GM19240 (cell line): Measurements from ENCODE around the gene GPS2.

Experiments
- DNase-seq: peaks from one replicate; pipeline ENCODE4 v3.0.0; 2011; ENCODE audit warnings: low spot score; ENCODE audit not compliant: insufficient read length

The GPS2 gene

GRCh38 chr17:7314719-7315569 lies at the start of gene GPS2:
GPS2 (minus strand) TSS chr17:7315360; CDS start chr17:7315052, 308 bp downstream.
- DNase-seq = peak; percentile 86

- DNase-seq = no peak
These were observed 48.2 kb upstream of the GPS2 start for GRCh38 chr17:7363311-7363710.

GRCh38 chr17:7361906-7362305 lies 46.7 kb upstream of the GPS2 start:
- no peak for DNase-seq

- no peak for DNase-seq
These were observed 42.2 kb upstream of the GPS2 start for GRCh38 chr17:7357381-7357780.

GRCh38 chr17:7356756-7357155 lies 41.6 kb upstream of the GPS2 start:
- DNase-seq = no peak

GRCh38 chr17:7356072-7356549 lies 41.0 kb upstream of the GPS2 start:
- DNase-seq = peak; percentile 85

GRCh38 chr17:7355573-7355972 lies 40.4 kb upstream of the GPS2 start:
- DNase-seq = no peak

- DNase-seq = no peak
These were observed 39.9 kb upstream of the GPS2 start, which contains the start of gene TMEM95 for GRCh38 chr17:7355053-7355452. TMEM95 (plus strand) TSS chr17:7355156; CDS start chr17:7355205, 49 bp downstream.

GRCh38 chr17:7354262-7354843 lies 39.2 kb upstream of the GPS2 start:
- no peak for DNase-seq

- DNase-seq = no peak
These were observed 37.9 kb upstream of the GPS2 start for GRCh38 chr17:7352910-7353635.

GRCh38 chr17:7352503-7352889 lies 37.3 kb upstream of the GPS2 start:
- no peak for DNase-seq

- peak; percentile 89 for DNase-seq
These were observed 36.7 kb upstream of the GPS2 start, which contains the start of gene KCTD11 for GRCh38 chr17:7351665-7352502. KCTD11 (plus strand) TSS chr17:7352162.

GRCh38 chr17:7348478-7349242 lies 33.5 kb upstream of the GPS2 start:
- DNase-seq = no peak

- no peak for DNase-seq
These were observed 32.7 kb upstream of the GPS2 start for GRCh38 chr17:7347630-7348477.

- DNase-seq = no peak
These were observed 31.8 kb upstream of the GPS2 start for GRCh38 chr17:7346761-7347614.

GRCh38 chr17:7343250-7343649 lies 28.1 kb upstream of the GPS2 start:
- DNase-seq = no peak

GRCh38 chr17:7341842-7342241 lies 26.7 kb upstream of the GPS2 start:
- DNase-seq = no peak

GRCh38 chr17:7340179-7340578 lies 25.0 kb upstream of the GPS2 start:
- DNase-seq = no peak
